Liver (tissue), 3 donors: ENCODE results near the gene PLEKHA7.

Source experiments
- ATF3 ChIP-seq: IDR thresholded peaks from 2 replicates; pipeline ENCODE4 v1.6.1; 2016; ENCODE audit warnings: antibody characterized with exemption
- CTCF ChIP-seq: fragments of 150-350 bp; IDR thresholded peaks from 2 replicates; pipeline ENCODE4 v1.5.1; 2017; ENCODE audit warnings: improper control_type of control experiment, low read depth, low read length; ENCODE audit not compliant: missing input control
- EGR1 ChIP-seq, 2 donors: IDR thresholded peaks; 2 replicates each; pipeline ENCODE4 v1.6.1; 2016 to 2018; ENCODE audit warnings: antibody characterized with exemption in 2 of 2, low read depth in 2 of 2
- FOXA1 ChIP-seq: IDR thresholded peaks from 2 replicates; pipeline ENCODE4 v1.6.1; 2016; ENCODE audit warnings: antibody characterized with exemption
- GABPA ChIP-seq, 2 donors: IDR thresholded peaks in 1 of 2; conservative IDR thresholded peaks in 1 of 2; 2 replicates each; pipeline ENCODE4 v1.6.1; 2016; ENCODE audit warnings: antibody characterized with exemption in 2 of 2, mild to moderate bottlenecking in 1 of 2, moderate library complexity in 1 of 2
- HNF4G ChIP-seq: IDR thresholded peaks from 2 replicates; pipeline ENCODE4 v1.6.1; 2016; ENCODE audit warnings: antibody characterized with exemption
- JUND ChIP-seq, 2 donors: IDR thresholded peaks; 2 replicates each; pipeline ENCODE4 v1.6.1; 2016; ENCODE audit warnings: antibody characterized with exemption in 2 of 2
- MAX ChIP-seq: IDR thresholded peaks from 2 replicates; pipeline ENCODE4 v1.6.1; 2016; ENCODE audit warnings: antibody characterized with exemption
- RAD21 ChIP-seq, 2 donors: IDR thresholded peaks; 2 replicates each; pipeline ENCODE4 v1.6.1; 2016; ENCODE audit warnings: antibody characterized with exemption in 2 of 2, mild to moderate bottlenecking in 2 of 2
- REST ChIP-seq: IDR thresholded peaks from 2 replicates; pipeline ENCODE4 v1.6.1; 2016; ENCODE audit warnings: antibody characterized with exemption, mild to moderate bottlenecking
- RXRA ChIP-seq, 2 donors: IDR thresholded peaks; 2 replicates each; pipeline ENCODE4 v1.6.1; 2017 to 2018; ENCODE audit warnings: antibody characterized with exemption in 2 of 2, mild to moderate bottlenecking in 1 of 2
- SP1 ChIP-seq: IDR thresholded peaks from 2 replicates; pipeline ENCODE4 v1.6.1; 2018; ENCODE audit warnings: antibody characterized with exemption, mild to moderate bottlenecking
- TAF1 ChIP-seq: conservative IDR thresholded peaks from 2 replicates; pipeline ENCODE4 v1.6.1; 2016; ENCODE audit warnings: antibody characterized with exemption, mild to moderate bottlenecking
- ZBTB33 ChIP-seq: IDR thresholded peaks from 2 replicates; pipeline ENCODE4 v1.6.1; 2016; ENCODE audit warnings: antibody characterized with exemption
- donor health status: healthy.
- donor health status: healthy.

GRCh38 chr11:16853266-16853665 is 160.9 kb downstream of the PLEKHA7 start:
- no peak for TF ChIP-seq RAD21 (IDR thresholded peaks at IDR 0.05)
- no peak for TF ChIP-seq CTCF
- no peak for TF ChIP-seq EGR1 (IDR thresholded peaks at IDR 0.05; ENCODE audit: low read depth in 2 of 2)
- TF ChIP-seq SP1, result no peak
- no peak for TF ChIP-seq HNF4G
- no peak for TF ChIP-seq REST
- no peak for TF ChIP-seq FOXA1
- TF ChIP-seq JUND (IDR thresholded peaks at IDR 0.05), result no peak
- TF ChIP-seq GABPA (IDR thresholded peaks at IDR 0.05 in 1 of 2, conservative IDR thresholded peaks at IDR 0.05 in 1 of 2), result no peak
- no peak for TF ChIP-seq MAX
- TF ChIP-seq ATF3, result no peak
- TF ChIP-seq ZBTB33, result no peak
- TF ChIP-seq RXRA (IDR thresholded peaks at IDR 0.05), result no peak
- no peak for TF ChIP-seq TAF1
